ENCODE measurements around the gene IDS. TPM values are rescaled to one million over a fixed set of nuclear protein-coding genes. Genes with fewer than 3 reads are reported as not detected.
"Not testable (repeated sequence)": the region's sequence is repeated elsewhere in the genome, so short reads cannot be mapped to it uniquely, and the experiment has no call there.

The IDS gene
- total RNA-seq, 4 donors from 2014 or later, result 42.7 to 117 (median 83.7) TPM

- H3K27ac ChIP-seq, result no peak overlapping the region
- H3K27me3 ChIP-seq, result no peaks in the 10 kb centered on the region
- H3K9me3 ChIP-seq, result no peaks in the 10 kb centered on the region
- DNase-seq, result no peak
- no peaks in the 10 kb centered on the region for H3K4me1 ChIP-seq
- intact Hi-C loops (cut with DNase I; ENCODE audit: low total_unique reads), result no loop called here
- H3K36me3 ChIP-seq, result no peaks in the 10 kb centered on the region
- H3K4me3 ChIP-seq, result no peak overlapping the region
- TF ChIP-seq POLR2A (IDR thresholded peaks at IDR 0.05) (no peak), CTCF (IDR thresholded peaks at IDR 0.05) (no peak)
Observed at GRCh38 chrX:149508467-149508866, 3.4 kb upstream of the IDS start.

DNA sequence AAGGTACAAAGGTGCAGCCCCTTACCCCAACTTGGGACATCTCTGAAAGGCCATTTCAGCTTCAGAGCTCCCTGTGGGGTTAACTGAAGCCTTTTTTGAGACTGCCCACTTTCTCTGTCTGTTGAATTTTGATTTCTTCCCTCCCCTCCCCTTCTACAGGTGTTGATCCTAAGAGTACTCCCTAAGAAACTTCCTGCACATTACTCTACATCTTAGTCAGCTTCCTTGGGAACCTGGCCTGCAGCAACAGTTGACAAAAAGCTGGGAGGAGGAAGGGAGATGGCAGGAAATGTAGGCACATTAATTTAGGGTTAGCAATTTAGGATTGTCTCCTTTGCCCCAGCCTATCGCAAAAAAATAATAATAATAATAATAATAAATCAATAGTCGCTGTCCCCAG lies 1.2 kb upstream of the IDS start:
- H3K4me3 ChIP-seq, result no peak overlapping the region
- no peaks in the 10 kb centered on the region for H3K4me1 ChIP-seq
- no peak for DNase-seq
- no peaks in the 10 kb centered on the region for H3K36me3 ChIP-seq
- no peaks in the 10 kb centered on the region for H3K9me3 ChIP-seq
- H3K27ac ChIP-seq, result no peak overlapping the region
- H3K27me3 ChIP-seq, result no peaks in the 10 kb centered on the region
- TF ChIP-seq CTCF (IDR thresholded peaks at IDR 0.05), result no peak
- no peak for TF ChIP-seq POLR2A (IDR thresholded peaks at IDR 0.05)
- intact Hi-C loops (cut with DNase I; ENCODE audit: low total_unique reads), result no loop called here

GRCh38 chrX:149505671-149506070 lies 565 bp upstream of the IDS start:
- no peaks in the 10 kb centered on the region for H3K4me1 ChIP-seq
- H3K27ac ChIP-seq, result peak overlapping the region; percentile 80 to 84
- no peaks in the 10 kb centered on the region for H3K9me3 ChIP-seq
- no peaks in the 10 kb centered on the region for H3K36me3 ChIP-seq
- no peaks in the 10 kb centered on the region for H3K27me3 ChIP-seq
- TF ChIP-seq POLR2A (IDR thresholded peaks at IDR 0.05) (no peak), CTCF (IDR thresholded peaks at IDR 0.05) (no peak)
- peak overlapping the region; percentile 50 to 54 for H3K4me3 ChIP-seq
- intact Hi-C loops (cut with DNase I; ENCODE audit: low total_unique reads), result no loop called here
- no peak for DNase-seq

GRCh38 chrX:149504226-149504914 lies 736 bp downstream of the IDS start:
- TF ChIP-seq CTCF (IDR thresholded peaks at IDR 0.05) (no peak), POLR2A (IDR thresholded peaks at IDR 0.05) (no peak)
- no peak for DNase-seq
- peak overlapping the region; percentile 80 to 84 for H3K27ac ChIP-seq
- H3K36me3 ChIP-seq, result no peaks in the 10 kb centered on the region
- H3K27me3 ChIP-seq, result no peaks in the 10 kb centered on the region
- H3K4me1 ChIP-seq, result no peaks in the 10 kb centered on the region
- intact Hi-C loops (cut with DNase I; ENCODE audit: low total_unique reads), result no loop called here
- no peaks in the 10 kb centered on the region for H3K9me3 ChIP-seq
- H3K4me3 ChIP-seq, result peak overlapping the region; percentile 50 to 54

DNA sequence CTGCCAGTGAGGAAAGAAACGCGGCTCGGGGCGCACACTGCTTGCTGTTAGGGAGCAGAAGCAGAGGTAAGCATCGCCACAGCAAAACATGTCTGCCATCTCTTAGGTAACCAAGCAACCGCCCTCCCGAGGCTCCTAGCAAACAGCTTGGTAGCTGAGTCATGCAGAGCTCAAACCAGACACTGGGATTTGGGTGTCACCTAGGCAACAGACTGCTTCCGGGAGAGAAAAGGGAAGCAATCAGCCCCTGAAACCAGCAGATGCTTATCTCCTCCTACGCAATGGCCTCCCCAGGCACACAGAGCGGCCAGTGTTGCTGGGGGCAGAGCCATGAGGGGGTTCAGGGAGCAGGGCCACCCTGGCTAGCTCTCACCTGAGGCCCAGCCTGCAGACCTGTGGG lies 1.7 kb downstream of the IDS start:
- H3K27me3 ChIP-seq; H3K4me1 ChIP-seq; H3K4me3 ChIP-seq; H3K36me3 ChIP-seq; H3K9me3 ChIP-seq; H3K27ac ChIP-seq; intact Hi-C loops (cut with DNase I; ENCODE audit: low total_unique reads): not testable (repeated sequence)
- DNase-seq, result peak; percentile 25 to 37

DNA sequence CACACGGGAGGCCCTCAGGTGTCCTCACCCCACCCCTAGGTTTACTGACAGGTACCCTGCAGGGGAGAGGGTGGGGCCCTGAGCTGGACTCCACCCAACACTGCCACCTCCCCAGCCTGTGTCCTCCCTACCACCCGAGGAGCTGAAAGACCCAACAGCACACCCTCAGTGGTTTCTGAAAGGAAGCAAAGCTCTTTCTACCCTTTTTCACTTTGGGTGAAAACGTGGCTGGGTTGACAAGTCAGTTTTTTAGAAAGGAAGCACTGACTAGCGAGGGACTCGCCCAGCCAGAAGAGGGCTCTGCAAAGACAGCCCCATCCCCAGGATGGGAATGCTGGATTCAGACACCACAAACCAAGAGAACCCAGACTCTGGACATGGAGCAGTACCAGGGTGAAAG lies 2.2 kb downstream of the IDS start:
- DNase-seq; intact Hi-C loops (cut with DNase I; ENCODE audit: low total_unique reads); H3K36me3 ChIP-seq: not testable (repeated sequence)

More for the DNA sequence above, 2.2 kb downstream of the IDS start:
- not testable (repeated sequence) for H3K27ac ChIP-seq, H3K9me3 ChIP-seq, H3K4me1 ChIP-seq, H3K27me3 ChIP-seq, H3K4me3 ChIP-seq
